GM21526 (cell line): ENCODE measurements around the gene ZBTB20.

Source experiments
- ATAC-seq: cut with Tn5 transposase; IDR thresholded peaks from one replicate; pipeline ENCODE4 v1.9.1; 2021; ENCODE audit warnings: moderate library complexity; ENCODE audit not compliant: unreplicated experiment, low FRiP score

The ZBTB20 gene

DNA sequence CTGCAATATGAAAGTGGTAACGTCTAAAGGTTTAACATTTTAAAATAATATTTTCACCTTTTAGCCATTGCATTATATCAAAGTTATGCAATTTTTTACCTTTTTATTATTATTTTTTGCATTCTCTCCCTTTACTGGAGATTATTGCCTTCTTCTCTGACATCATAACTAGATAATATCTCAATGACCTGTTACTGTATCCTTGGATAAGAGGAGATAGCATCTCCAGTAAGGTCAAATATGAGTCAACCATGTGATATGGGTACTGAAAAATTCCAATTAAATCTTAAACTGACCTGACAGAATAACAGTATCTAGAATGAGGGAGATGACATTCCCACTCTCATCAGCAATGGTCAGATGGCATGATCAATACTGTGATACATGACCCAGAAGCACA is 108.3 kb downstream of the ZBTB20 start:
- ATAC-seq: no peak

DNA sequence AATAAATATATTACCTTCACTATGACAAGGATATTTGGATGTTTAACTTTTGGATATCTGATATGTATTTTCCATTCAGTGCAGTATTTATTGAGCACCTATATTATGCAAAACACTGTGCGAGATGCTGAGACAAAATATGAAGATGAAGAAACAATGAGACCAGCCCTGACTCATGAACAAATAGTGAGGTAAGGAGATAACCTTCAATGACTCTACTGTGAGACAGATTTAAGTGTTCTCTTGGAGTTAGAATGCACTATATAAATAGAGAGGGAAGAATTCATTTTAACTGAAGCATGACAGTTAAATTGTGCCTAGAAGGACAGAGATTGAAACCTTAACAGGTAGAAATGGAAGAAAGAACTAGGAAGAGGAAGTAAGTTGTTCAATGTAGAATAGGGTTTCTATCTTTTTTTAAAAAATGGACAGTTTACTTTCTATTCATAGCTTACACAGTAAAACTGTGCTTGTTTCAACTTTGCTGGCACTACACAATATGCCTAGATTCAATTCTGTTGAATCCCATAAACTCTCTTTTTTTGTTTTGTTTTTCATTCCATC is 124.2 kb downstream of the ZBTB20 start:
- ATAC-seq: no peak

DNA sequence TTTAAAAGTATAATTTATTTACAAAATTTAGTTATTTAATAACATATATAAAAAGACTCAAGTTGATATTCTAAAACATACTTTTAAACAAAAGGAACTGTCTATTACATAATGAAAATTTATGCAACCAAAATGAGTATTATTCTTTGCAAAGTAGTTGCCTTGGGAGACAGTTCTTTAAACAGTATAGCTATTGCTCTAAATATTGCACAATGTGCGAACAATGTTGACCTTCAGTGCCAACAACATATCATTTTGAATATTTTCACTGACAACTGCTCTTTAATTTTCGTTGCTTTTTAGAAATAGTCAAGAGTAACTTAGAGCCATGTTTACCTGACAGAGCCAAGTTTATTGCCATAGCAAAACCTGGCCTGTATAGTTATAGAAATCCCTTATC is 124.9 kb downstream of the ZBTB20 start:
- ATAC-seq: no peak

DNA sequence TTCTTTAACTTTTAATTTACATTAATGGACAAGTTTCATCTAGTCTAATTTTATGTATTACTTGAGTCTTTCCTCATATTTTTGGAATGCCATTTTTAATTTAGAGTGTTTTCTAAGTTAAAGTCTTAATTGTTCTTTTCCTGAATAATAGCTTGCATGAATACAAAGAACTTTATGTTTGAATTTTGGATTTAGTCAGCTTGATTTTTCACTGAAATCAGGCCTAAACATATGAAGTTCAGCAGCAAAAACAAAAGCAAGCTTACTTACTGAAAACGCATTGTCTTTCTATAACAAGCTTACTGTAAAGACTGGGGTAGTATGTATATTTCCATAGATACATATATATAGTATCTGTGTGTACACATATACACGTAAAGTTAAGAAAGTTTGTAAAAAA is 126.0 kb downstream of the ZBTB20 start:
- ATAC-seq: no peak

DNA sequence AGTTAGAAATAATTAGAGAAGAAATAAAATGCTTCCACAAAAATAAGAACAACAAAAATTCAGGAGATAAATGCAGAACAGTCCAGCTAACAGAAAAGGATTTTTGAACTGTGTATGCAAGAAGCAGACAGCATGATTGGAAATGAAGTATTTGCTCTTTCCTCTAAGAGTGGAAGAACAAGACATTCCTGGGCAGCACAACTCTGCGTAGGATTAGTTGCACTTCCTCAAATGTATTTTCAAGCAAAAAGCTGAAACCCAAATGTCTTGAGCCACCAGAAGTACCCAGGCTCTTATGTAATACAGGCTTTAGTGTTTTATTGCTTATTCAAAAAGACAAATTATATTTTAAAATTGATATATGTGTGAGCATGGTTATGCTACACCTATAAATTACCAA is 127.2 kb downstream of the ZBTB20 start:
- no peak for ATAC-seq

DNA sequence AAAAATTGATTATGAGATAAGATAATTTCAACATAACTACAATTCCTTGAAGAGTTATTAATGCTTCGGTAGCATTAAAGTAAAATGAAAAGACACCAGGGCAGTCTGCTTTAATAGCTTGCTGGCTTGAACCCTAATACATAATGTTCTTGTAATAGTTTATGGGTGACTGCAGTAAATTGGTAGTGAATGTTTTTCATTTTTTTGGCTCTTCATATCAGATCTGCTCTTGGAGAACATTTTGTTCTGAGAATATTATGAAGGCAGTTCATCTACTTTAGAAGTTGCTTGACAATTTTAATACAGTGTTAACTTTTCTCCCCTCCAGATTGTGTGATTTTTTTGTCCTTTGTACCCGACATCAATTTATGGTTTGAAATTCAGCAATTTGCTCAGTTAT is 128.4 kb downstream of the ZBTB20 start:
- ATAC-seq: no peak

DNA sequence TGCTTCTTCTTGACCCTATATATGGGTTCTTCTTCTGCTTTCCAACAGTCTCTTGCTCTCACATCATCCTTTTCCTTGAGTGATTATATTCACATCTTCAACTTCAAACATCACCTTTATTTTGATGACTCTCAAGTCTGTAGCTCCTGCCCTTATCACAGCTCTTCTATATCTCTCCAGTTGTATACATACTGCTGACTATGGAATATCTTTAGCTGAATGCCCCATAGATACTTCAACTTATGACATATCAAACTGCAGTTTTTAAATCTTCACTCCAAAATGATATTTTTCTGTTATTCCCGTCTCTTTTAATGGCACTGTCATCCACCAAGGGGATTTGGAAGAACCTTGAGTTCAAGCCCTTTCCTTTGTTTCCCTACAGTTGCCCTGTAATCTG is 139.1 kb downstream of the ZBTB20 start:
- no peak for ATAC-seq

DNA sequence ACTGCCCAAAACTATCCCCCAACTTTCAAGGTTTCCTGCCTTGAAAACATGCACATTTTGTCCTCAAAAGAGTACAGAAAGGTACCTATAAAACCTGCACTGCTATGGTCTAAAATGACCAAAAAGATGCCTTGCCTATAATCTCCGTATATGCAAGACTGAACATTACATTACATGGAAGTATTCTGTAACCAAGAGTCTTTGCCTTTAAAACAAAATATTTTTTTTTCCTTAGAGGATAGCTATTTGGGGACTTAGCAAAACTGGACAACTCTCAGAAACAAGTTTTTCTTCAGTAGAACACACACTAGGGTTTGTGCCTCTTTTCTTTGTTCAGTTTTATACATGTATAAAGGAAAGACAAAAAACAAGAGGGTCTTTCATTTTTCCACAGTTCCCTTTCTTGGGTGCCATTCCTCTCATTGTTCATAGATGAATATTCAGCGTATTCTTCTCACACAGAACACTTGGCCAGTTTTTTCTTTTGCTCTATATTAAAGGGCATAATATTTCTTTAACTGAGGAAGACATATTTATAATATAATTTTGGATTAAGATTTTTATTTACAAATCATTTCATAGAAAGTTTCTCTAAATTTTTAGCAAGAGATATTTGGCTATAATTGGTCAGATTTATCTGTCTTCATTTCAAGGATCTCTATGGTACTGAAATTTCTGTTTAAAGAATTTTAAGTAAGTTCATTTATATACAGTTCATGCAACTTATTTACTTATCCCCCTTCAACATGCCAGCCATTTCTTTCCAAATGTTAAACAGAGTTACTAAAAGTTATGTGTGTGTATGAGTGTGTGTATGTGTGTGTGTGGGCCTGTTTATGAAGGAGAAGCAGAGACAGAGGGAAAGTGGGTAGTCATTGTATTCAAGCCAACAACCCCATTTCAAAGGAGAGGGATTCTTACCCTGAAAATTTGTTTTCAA is 142.6 kb downstream of the ZBTB20 start:
- no peak for ATAC-seq

DNA sequence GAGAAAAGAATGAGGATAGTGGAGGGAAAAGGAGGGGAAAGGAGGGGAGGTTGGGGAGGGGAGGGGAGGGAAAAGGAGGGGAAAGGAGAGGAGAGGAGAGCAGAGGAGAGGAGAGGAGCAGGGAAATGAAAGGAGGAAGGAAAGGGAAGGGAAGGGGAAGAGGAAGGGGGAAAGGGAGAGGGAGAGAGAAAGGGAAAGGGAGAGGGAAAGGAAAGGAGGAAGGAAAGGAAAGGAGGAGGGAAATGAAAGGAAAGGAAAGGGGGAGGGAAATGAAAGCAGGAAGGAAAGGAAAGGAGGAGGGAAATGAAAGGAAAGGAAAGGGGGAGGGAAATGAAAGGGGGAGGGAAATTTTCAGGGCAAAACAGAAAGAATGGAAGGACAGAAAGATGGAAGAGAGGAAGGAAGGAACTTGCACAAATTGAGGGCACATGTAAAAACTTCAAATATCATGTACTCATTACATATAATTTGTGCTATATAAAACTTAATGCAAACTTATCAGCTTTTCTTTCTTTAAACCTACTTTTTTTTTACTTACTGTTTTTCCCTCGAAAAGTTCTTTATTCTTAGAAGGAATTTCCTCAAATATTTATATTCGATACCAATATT is 148.0 kb downstream of the ZBTB20 start:
- no peak for ATAC-seq

DNA sequence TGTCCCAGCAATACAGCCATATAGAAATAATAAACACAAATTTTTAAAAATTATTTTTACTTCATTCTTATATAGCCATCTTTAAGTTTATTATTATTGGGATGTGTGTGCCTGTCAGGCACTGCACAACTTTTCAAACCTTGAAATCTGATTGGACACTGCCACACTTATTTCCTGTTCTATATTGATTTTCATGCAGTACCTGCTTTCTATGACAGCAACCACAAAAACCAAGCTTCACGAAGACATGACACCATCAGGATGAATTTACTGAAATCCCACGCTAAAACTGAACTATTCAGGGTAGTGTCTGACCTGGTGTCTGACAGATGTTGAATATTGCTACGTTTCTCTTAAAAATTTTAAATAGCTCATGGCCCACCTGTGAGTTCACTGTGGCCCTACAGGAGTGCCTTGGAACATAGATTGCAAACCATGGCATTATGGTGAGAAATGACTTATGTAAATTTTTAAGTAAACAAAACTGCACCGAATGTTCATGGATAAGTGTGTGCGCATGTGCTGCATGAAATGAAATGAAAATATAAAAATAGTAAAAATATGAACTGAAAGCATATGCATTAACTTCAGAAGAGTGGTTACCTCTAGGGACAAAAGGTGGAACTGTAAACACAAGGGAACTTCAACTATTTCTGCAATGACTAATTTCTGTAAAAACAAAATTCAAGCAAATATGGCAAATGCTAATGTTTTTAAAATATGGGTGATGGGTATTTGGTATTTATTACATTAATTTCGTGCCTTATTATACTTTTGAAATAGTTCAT is 152.3 kb downstream of the ZBTB20 start:
- ATAC-seq: no peak

DNA sequence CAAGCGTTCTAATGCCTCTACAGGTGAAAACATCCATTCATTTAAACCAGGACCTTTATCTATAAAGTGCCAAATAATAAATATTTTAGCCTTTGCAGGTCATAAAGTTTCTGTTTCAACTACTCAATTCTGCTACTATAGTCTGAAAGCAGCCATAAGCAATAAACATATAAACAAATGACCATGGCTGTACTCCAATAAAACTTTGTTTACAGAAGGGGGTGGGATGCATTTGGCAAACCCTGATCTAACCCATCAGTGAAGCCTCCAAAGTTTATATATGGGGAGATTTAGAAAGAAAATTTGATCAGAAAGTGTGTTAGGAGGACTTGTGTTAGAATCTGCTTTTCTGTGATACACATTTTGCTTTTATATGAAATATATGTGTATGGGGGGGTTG is 161.3 kb downstream of the ZBTB20 start:
- ATAC-seq: no peak

DNA sequence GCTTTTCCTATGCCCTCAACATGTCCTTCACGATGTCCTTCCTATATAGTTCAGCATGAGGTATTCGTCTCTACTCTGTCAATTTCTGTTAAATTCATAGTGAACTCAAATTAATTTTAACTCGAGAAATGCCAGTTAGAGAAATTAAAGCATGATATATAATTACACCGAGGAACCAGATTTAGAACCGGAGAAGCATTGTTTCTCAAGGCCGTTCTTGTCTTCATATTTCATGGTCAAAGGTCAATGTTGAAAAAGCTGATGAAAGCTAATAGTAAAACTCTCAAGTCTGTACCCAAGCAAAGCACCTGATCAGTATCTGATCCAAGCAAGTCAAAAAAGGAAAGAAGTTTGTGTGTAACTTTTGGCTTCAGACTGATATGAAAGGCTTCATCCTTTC is 163.8 kb downstream of the ZBTB20 start:
- ATAC-seq: no peak

DNA sequence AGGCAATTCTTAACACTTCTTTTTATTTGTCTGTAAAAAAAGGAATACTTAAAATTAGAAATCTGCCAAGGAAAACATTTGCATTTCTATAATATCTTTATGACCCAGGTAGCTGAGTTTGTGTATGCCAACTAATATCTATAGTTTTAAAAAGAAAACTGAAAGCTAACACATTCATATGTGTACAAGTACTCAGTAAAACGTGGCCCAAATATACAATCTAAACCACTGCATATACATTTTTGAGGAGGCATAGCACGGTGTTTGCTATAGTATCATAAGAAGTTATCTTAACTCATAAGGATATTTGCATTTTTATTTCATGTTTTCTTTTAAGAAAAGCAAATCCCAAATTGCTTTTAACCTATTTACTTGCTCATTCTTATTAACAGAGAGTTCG is 172.7 kb downstream of the ZBTB20 start:
- ATAC-seq: peak; percentile 91

DNA sequence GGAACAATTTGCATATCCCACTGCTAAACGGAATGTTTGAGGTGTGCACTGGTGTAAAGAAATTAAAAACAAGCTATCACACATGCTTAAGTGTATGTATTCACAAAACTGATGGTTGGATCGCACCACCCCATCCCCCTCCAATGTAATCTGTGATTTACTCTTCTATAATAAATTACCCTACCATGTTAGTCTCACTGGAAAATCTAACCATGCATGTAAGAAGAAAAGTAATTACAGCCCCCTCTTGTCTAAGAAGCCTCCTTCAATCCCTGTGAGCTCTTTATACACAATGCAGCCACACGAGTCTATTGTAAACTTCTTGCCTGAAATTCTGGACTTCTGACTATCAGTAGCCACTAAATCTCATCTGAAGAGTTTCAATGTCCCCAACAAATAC is 173.6 kb downstream of the ZBTB20 start:
- no peak for ATAC-seq

DNA sequence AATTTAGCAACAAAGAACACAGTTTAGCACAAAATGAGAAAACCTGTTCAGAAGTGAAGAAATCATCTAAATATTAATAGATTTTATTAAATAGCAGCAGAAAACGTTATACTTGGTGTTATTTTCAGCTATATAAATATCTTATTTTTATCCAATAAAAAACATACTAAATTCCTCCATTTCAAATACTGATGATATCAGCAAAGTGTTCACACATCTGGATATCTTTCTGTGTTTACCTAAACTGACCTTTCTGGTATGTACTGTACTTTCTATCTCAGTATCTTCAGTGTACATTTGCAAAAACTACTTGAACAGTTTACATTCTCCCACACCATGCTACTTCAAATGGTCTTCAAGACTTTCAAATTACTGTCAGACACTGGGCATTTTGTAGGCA is 179.9 kb downstream of the ZBTB20 start:
- ATAC-seq: no peak

DNA sequence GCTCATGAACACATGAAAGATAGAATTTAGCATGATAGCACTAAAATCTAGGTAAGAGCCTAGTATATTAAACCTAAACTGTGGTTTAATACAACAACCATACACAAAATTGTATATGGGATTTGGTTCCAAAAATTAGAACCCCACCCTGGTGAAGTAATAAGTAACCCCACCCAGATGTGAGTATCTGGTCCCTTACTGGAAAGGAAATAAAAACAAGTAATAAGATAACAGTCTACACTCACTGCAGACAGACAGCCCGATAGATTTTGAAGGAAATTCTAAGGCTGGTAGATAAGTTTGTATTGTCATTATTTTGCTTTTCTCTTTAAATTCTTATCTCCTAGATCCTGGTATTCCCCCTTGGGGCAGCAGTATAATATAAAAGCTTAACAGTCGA is 184.9 kb downstream of the ZBTB20 start:
- ATAC-seq: no peak

DNA sequence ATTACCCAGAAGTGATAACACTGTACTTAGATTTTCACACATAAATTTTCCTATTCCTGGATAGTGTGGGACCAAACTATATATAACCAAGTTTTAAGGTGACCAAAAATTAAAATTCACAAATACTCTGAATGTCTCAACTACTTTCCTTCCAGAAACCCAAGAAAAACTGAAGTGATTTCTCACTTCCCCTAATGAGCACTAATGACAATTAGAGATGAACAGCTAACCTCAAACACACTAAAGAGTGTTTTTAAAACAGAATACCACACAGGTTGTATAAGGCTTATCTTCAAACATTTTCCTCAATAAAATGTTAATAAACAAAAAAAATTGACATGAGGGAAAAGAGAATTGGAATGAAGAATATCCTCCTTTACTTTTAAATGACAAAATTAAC is 188.2 kb downstream of the ZBTB20 start:
- peak; percentile 75 for ATAC-seq

DNA sequence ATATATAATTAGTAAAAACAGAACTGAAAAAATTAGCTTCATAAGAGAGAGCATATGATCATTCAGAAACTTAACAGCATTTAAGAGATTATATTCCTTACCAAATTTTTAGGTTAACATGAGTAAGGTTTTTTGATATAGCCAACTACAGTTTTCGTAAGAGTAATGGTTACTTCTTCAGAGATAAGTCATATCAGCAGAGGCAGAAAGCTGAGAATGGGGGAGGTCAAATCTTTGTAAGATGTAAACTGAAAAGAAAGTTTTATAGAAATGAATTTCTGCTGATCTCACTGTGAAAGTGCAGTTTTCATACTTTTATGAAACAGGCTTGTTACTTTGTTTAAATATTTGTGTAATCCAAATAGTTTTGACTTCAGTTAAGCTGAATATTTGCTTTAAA is 193.3 kb downstream of the ZBTB20 start:
- no peak for ATAC-seq

DNA sequence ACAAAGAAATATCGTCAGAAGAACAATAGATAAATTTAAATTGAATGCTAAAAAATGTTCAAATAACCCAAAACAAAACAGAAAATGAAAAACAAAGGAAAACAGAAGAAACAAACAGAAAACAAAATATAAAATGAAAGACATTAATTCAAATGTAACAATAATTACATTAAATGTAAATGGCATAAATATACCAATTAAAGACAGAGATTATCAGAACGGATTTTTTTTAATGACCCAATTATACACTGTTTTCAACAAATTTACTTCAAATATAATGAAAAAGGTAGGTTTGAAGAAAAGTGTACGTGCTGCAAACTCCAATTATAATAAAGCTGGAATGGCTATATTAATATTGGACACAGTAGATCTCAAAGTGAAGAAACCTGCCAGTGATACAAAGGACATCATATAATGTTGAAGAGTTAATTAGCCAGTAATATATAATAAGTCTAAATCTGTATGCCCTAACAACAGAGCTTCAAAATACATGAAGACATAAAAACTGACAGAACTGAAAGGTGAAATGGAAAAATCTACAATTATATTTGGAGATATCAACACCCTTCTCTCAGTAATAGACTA is 193.8 kb downstream of the ZBTB20 start:
- ATAC-seq: no peak

DNA sequence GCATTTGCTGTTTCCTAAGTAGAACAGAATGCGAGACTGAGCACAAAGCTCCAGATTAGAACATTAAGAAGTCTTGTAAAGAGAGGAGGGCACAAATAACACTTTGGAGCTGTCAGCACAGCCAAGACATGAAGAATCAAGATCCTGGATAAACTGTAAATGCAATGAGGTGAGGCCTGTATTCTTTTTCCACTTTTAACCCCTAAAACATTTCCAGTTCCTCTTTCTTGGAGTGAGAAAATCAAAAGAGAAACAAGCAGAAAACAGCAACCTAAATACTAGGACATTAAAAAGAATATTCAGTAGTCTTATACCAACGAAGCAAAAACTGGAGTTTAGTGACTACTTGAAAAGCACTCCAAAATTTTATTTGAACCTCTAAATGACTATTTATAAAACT is 204.3 kb downstream of the ZBTB20 start:
- ATAC-seq: no peak
